ENCODE results near the gene SCTR.

The SCTR gene

GRCh38 chr2:119475225-119475856, 48.9 kb downstream of the SCTR start:
- TF ChIP-seq ESRRG (CRISPR knock-in tag; IDR thresholded peaks at IDR 0.05) = no peak
- TF ChIP-seq ZFP3 (CRISPR knock-in tag; IDR thresholded peaks at IDR 0.05) = no peak
- TF ChIP-seq PPARA (CRISPR knock-in tag; IDR thresholded peaks at IDR 0.05; ENCODE audit: borderline replicate concordance) = no peak
- ATAC-seq = no peak

GRCh38 chr2:119474371-119475224, 49.7 kb downstream of the SCTR start:
- no peak for ATAC-seq
- TF ChIP-seq TCF4 (CRISPR knock-in tag; IDR thresholded peaks at IDR 0.05; ENCODE audit: borderline replicate concordance) (no peak), TOX (CRISPR knock-in tag; IDR thresholded peaks at IDR 0.05; ENCODE audit: borderline replicate concordance) (no peak), CREB5 (CRISPR knock-in tag; IDR thresholded peaks at IDR 0.05; ENCODE audit: low read depth) (no peak), ZNF70 (CRISPR knock-in tag; IDR thresholded peaks at IDR 0.05) (no peak), PPARA (CRISPR knock-in tag; IDR thresholded peaks at IDR 0.05; ENCODE audit: borderline replicate concordance) (no peak), CSRNP3 (CRISPR knock-in tag; IDR thresholded peaks at IDR 0.05) (no peak), ZFP30 (CRISPR knock-in tag; IDR thresholded peaks at IDR 0.05) (no peak), ZNF565 (CRISPR knock-in tag; conservative IDR thresholded peaks at IDR 0.05; ENCODE audit: low read depth) (no peak), ESRRG (CRISPR knock-in tag; IDR thresholded peaks at IDR 0.05) (no peak), CSDC2 (CRISPR knock-in tag; IDR thresholded peaks at IDR 0.05) (no peak), BACH2 (CRISPR knock-in tag; IDR thresholded peaks at IDR 0.05; ENCODE audit: borderline replicate concordance) (no peak)

- TF ChIP-seq ZNF70 (CRISPR knock-in tag; IDR thresholded peaks at IDR 0.05) = no peak
- TF ChIP-seq PPARA (CRISPR knock-in tag; IDR thresholded peaks at IDR 0.05; ENCODE audit: borderline replicate concordance) = no peak
- TF ChIP-seq ISL1 (CRISPR knock-in tag; IDR thresholded peaks at IDR 0.05) = no peak
- no peak for TF ChIP-seq SNAI2 (CRISPR knock-in tag; IDR thresholded peaks at IDR 0.05)
- TF ChIP-seq CSDC2 (CRISPR knock-in tag; IDR thresholded peaks at IDR 0.05) = no peak
- TF ChIP-seq POU6F1 (CRISPR knock-in tag; IDR thresholded peaks at IDR 0.05; ENCODE audit: borderline replicate concordance, low read depth) = no peak
- TF ChIP-seq ZFP30 (CRISPR knock-in tag; IDR thresholded peaks at IDR 0.05) = no peak
- TF ChIP-seq ZNF565 (CRISPR knock-in tag; conservative IDR thresholded peaks at IDR 0.05; ENCODE audit: low read depth) = no peak
- no peak for TF ChIP-seq CSRNP3 (CRISPR knock-in tag; IDR thresholded peaks at IDR 0.05)
- no peak for TF ChIP-seq RARB (CRISPR knock-in tag; IDR thresholded peaks at IDR 0.05)
- TF ChIP-seq TSHZ2 (CRISPR knock-in tag; IDR thresholded peaks at IDR 0.05) = no peak
- TF ChIP-seq ZFP3 (CRISPR knock-in tag; IDR thresholded peaks at IDR 0.05) = no peak
- no peak for TF ChIP-seq GLIS3 (CRISPR knock-in tag; IDR thresholded peaks at IDR 0.05)
- no peak for TF ChIP-seq BACH2 (CRISPR knock-in tag; IDR thresholded peaks at IDR 0.05; ENCODE audit: borderline replicate concordance)
- TF ChIP-seq CREB5 (CRISPR knock-in tag; IDR thresholded peaks at IDR 0.05; ENCODE audit: low read depth) = no peak
- no peak for TF ChIP-seq PATZ1 (CRISPR knock-in tag; IDR thresholded peaks at IDR 0.05; ENCODE audit: borderline replicate concordance)
- TF ChIP-seq TOX (CRISPR knock-in tag; IDR thresholded peaks at IDR 0.05; ENCODE audit: borderline replicate concordance) = no peak
- no peak for TF ChIP-seq OSR1 (CRISPR knock-in tag; IDR thresholded peaks at IDR 0.05)
- TF ChIP-seq TCF4 (CRISPR knock-in tag; IDR thresholded peaks at IDR 0.05; ENCODE audit: borderline replicate concordance) = no peak
- no peak for ATAC-seq
Measured at GRCh38 chr2:119473621-119474370, 50.5 kb downstream of the SCTR start.

Data from SK-N-SH treated with all-trans-retinoic acid at 6 μM for 48 hours (cell line).